Neural crest cell (in vitro differentiated cells): ENCODE measurements around the gene SBDS. TPM values are rescaled to one million over a fixed set of nuclear protein-coding genes. Genes with fewer than 3 reads are reported as not detected.
"Not testable (repeated sequence)": the region's sequence is repeated elsewhere in the genome, so short reads cannot be mapped to it uniquely, and the experiment has no call there.

ENCODE experiments used
- DNase-seq: peaks from one replicate; pipeline ENCODE4 v3.0.0; 2021; ENCODE audit warnings: low read depth, mixed read lengths, low spot score
- H3K27ac Mint-ChIP-seq: one replicate; pipeline ENCODE4 v1.8.0; 2021; ENCODE audit warnings: mild to moderate bottlenecking, mixed read lengths; ENCODE audit not compliant: unreplicated experiment
- H3K27me3 Mint-ChIP-seq: 2 replicates; pipeline ENCODE4 v1.8.0; 2021; ENCODE audit warnings: low read depth, mild to moderate bottlenecking, mixed read lengths
- H3K36me3 Mint-ChIP-seq: 2 replicates; pipeline ENCODE4 v1.8.0; 2021; ENCODE audit warnings: low read depth, mild to moderate bottlenecking, mixed read lengths
- H3K4me1 Mint-ChIP-seq: 2 replicates; pipeline ENCODE4 v1.8.0; 2021; ENCODE audit warnings: mixed read lengths
- H3K4me3 Mint-ChIP-seq: one replicate; pipeline ENCODE4 v1.8.0; 2021; ENCODE audit warnings: mild to moderate bottlenecking, mixed read lengths
- H3K9me3 Mint-ChIP-seq: 2 replicates; pipeline ENCODE4 v1.8.0; 2021; ENCODE audit warnings: mixed read lengths
- CTCF ChIP-seq: fragments of 200-600 bp; sonication (generic); conservative IDR thresholded peaks from 2 replicates; pipeline ENCODE4 v1.5.0; 2021; ENCODE audit warnings: antibody characterized with exemption, mild to moderate bottlenecking
- long read RNA-seq: library from polyadenylated mRNA; unstranded; transcript quantifications from one replicate; pipeline ENCODE4 v2.0.0, GENCODE V29; 2020
- total RNA-seq: library from RNA; stranded (reverse); gene quantifications from 2 replicates; pipeline ENCODE4 v1.2.1, GENCODE V29; 2021

The SBDS gene
- 36.7 and 37.0 TPM in 2 replicates for total RNA-seq
- long read RNA-seq, transcript SBDS-201 (5 exons, 1,631 nt): major isoform, 125 of 133 reads
- long read RNA-seq, partial matches to known transcripts: 4 of 133 reads
- long read RNA-seq, other reads (novel, unspliced or antisense): 4 of 133 reads

GRCh38 chr7:66995050-66995776 lies at the start of gene SBDS:
SBDS (minus strand) TSS chr7:66995586; CDS start chr7:66995417, 169 bp downstream.
- Mint-ChIP-seq H3K27ac (peak within 1 kb of the TSS; percentile 99), H3K4me3 (peak within 1 kb of the TSS; percentile 91), H3K4me1 (peaks cover 18% of the 10 kb centered on the region)
- not testable (repeated sequence) for H3K27me3 Mint-ChIP-seq, H3K36me3 Mint-ChIP-seq, H3K9me3 Mint-ChIP-seq
- DNase-seq: peak; percentile 81

- H3K4me3 Mint-ChIP-seq, H3K27ac Mint-ChIP-seq, H3K27me3 Mint-ChIP-seq, H3K4me1 Mint-ChIP-seq, H3K36me3 Mint-ChIP-seq, DNase-seq, H3K9me3 Mint-ChIP-seq: not testable (repeated sequence)
These were observed 48.2 kb upstream of the SBDS start for GRCh38 chr7:67043559-67043930.

GRCh38 chr7:67042781-67043558 lies 47.6 kb upstream of the SBDS start:
- DNase-seq, H3K27ac Mint-ChIP-seq, H3K4me3 Mint-ChIP-seq: not testable (repeated sequence)

GRCh38 chr7:67040832-67041231 lies 45.4 kb upstream of the SBDS start:
- TF ChIP-seq CTCF: peak; percentile 63
- not testable (repeated sequence) for H3K36me3 Mint-ChIP-seq, H3K4me3 Mint-ChIP-seq, H3K27ac Mint-ChIP-seq, DNase-seq, H3K9me3 Mint-ChIP-seq, H3K27me3 Mint-ChIP-seq, H3K4me1 Mint-ChIP-seq

More at GRCh38 chr7:67042781-67043558, 47.6 kb upstream of the SBDS start:
- H3K9me3 Mint-ChIP-seq, H3K27me3 Mint-ChIP-seq, H3K4me1 Mint-ChIP-seq, H3K36me3 Mint-ChIP-seq: not testable (repeated sequence)

GRCh38 chr7:67036432-67037395 lies 41.3 kb upstream of the SBDS start:
- H3K4me1 Mint-ChIP-seq, H3K4me3 Mint-ChIP-seq, DNase-seq, H3K36me3 Mint-ChIP-seq, H3K9me3 Mint-ChIP-seq, H3K27ac Mint-ChIP-seq, H3K27me3 Mint-ChIP-seq: not testable (repeated sequence)

GRCh38 chr7:67033251-67033650 lies 37.9 kb upstream of the SBDS start:
- no peak for TF ChIP-seq CTCF
- Mint-ChIP-seq H3K27me3 (no peaks in the 10 kb centered on the region), H3K4me3 (no peak overlapping the region), H3K36me3 (peaks cover 18% of the 10 kb centered on the region), H3K27ac (no peak overlapping the region), H3K9me3 (peaks cover 3% of the 10 kb centered on the region), H3K4me1 (no peaks in the 10 kb centered on the region)
- DNase-seq: no peak

- not testable (repeated sequence) for H3K4me3 Mint-ChIP-seq, H3K27me3 Mint-ChIP-seq, DNase-seq, H3K9me3 Mint-ChIP-seq, H3K27ac Mint-ChIP-seq, H3K4me1 Mint-ChIP-seq
- H3K36me3 Mint-ChIP-seq: peaks cover 18% of the 10 kb centered on the region
These were observed 36.3 kb upstream of the SBDS start for GRCh38 chr7:67031685-67032084.

- DNase-seq, H3K4me3 Mint-ChIP-seq, H3K27me3 Mint-ChIP-seq, H3K27ac Mint-ChIP-seq, H3K9me3 Mint-ChIP-seq, H3K4me1 Mint-ChIP-seq: not testable (repeated sequence)
- H3K36me3 Mint-ChIP-seq: peaks cover 19% of the 10 kb centered on the region
These were observed 30.1 kb upstream of the SBDS start for GRCh38 chr7:67025459-67025858.
